Activated CD8-positive, alpha-beta memory T cell treated with anti-CD3 and anti-CD28 coated beads, Interleukin-2, amount 10 ng/mL, durations not matched to agents 7 days and 5 days (primary cell): ENCODE measurements around the gene LMO7. TPM values are rescaled to one million over a fixed set of nuclear protein-coding genes. Genes with fewer than 3 reads are reported as not detected.

Source experiments
- ATAC-seq: fragments of 150-1000 bp; cut with Tn5 transposase; one replicate; pipeline ENCODE4 v1.10.0; 2021; ENCODE audit warnings: moderate library complexity
- CTCF ChIA-PET: fragments of 350-600 bp; sonication (Branson Sonifier 250); formaldehyde crosslinking; loops from one replicate; lab custom pipeline; 2021; ENCODE audit warnings: antibody characterized with exemption; lab: Charles Lee
- DNase-seq: peaks from one replicate; pipeline ENCODE4 v3.0.0-alpha.2; 2020
- H3K27ac Mint-ChIP-seq: one replicate; pipeline ENCODE4 v1.8.0; 2021; ENCODE audit warnings: mild to moderate bottlenecking, mixed read lengths
- H3K27me3 Mint-ChIP-seq: one replicate; pipeline ENCODE4 v1.8.0; 2021; ENCODE audit warnings: mixed read lengths
- H3K36me3 Mint-ChIP-seq: one replicate; pipeline ENCODE4 v1.8.0; 2021; ENCODE audit warnings: mild to moderate bottlenecking, mixed read lengths
- H3K4me1 Mint-ChIP-seq: one replicate; pipeline ENCODE4 v1.8.0; 2021; ENCODE audit warnings: mixed read lengths
- H3K4me3 Mint-ChIP-seq: one replicate; pipeline ENCODE4 v1.8.0; 2021; ENCODE audit warnings: mild to moderate bottlenecking, moderate library complexity, mixed read lengths
- H3K9me3 Mint-ChIP-seq: one replicate; pipeline ENCODE4 v1.8.0; 2022; ENCODE audit warnings: low read depth, mixed read lengths
- total RNA-seq, 2 experiments: library from RNA; stranded (reverse); gene quantifications; one replicate each; pipeline ENCODE4 v1.2.3, GENCODE V29; 2021

Gene LMO7
- total RNA-seq, 2 experiments from 2014 or later: 4.2 to 9.3 TPM

DNA sequence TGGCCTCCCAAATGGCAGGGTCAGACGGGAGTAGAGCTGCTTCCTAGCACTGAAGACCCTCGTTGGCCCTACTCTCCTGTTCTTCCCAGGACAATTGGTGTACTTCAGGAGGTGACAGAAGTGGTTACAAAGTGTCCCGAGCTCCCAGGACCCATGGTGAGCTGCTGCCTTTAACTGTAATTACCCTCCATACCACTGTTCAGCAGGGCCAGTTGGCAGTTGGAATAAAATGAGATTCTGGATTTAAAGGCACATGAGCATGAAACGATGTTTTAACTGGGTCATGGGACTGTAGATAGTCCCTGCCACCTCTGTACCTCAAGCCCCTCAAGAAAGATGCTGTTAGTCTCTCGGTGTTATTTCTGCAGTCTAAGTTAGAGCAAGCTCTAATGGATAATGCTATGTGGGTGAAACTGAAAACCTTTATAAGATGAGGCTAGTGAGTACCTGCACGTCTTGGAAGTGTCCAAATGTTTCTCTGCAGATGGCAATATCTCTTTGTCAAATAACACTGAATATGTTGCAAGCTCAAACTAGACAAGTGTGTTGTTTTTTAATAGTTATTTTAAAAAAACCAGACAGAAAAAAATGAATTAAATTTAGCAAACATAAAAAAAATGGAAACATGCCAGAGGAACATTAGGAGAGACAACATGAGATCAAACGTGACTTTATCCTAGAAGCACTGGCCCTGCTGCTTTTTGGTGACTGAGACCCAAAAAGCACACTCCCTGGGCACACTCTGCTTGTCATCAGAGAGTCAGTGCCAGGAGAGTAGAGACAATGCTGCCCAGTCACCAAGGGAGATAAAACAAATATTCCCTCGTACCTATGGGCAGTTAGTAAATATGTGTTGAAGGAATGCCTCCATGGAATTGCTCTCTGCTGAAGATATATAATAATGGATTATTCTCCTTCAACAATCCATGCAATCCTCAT lies 266.3 kb downstream of the LMO7 start:
- H3K27ac Mint-ChIP-seq: no peak overlapping the region
- CTCF ChIA-PET: no interaction called here
- H3K9me3 Mint-ChIP-seq: no peaks in the 10 kb centered on the region
- H3K4me3 Mint-ChIP-seq: no peak overlapping the region
- H3K27me3 Mint-ChIP-seq: peaks cover 17% of the 10 kb centered on the region
- H3K36me3 Mint-ChIP-seq: no peaks in the 10 kb centered on the region
- H3K4me1 Mint-ChIP-seq: no peaks in the 10 kb centered on the region
- DNase-seq (no peak), ATAC-seq (no peak)

DNA sequence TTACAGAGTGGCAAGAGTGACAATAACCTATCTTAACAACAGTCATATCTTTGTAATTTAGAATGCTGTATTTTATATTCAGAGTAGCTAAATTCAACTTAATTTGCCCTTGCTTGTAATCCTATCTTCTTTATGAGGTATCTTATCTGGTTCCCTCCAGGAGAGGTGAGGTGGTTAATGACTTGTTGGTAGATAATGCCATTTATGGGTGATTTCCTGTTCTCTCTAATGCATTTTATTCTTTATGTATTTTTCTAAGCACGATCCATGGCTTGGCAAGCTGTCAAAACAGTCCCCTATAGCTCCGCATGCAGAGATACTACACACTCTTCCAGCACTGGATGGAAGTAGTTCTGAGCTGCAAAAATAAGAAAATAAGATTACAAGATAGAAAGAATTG lies 267.9 kb downstream of the LMO7 start:
- Mint-ChIP-seq H3K27ac (no peak overlapping the region), H3K4me1 (no peaks in the 10 kb centered on the region), H3K9me3 (no peaks in the 10 kb centered on the region), H3K4me3 (no peak overlapping the region), H3K36me3 (no peaks in the 10 kb centered on the region), H3K27me3 (peaks cover 15% of the 10 kb centered on the region)
- no peak for ATAC-seq
- DNase-seq: no peak
- CTCF ChIA-PET: interaction anchor here (0.9 kb wide), 1 partner anchor 34 kb away, joined by 3 read pairs; no protein-coding TSS in a partner anchor

DNA sequence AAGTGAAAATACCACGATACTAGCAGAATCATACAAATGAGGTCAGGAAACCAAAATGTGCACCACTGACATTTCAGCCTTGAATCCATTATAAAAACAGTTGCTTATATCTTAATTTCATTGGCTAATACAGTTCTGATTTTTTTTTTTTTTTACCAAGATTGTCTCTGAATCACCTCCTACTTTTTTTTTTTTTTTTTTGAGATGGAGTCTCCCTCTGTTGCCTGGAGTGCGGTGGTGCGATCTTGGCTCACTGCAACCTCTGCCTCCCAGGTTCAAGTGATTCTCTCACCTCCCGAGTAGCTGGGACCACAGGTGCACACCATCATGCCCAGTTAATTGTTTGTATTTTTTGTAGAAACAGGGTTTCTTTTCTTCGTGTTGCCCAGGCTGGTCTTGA lies 270.2 kb downstream of the LMO7 start:
- DNase-seq (no peak), ATAC-seq (no peak)
- CTCF ChIA-PET: interaction anchor here (0.7 kb wide), 1 partner anchor 191 kb away, joined by 3 read pairs; no protein-coding TSS in a partner anchor
- no peak overlapping the region for H3K4me3 Mint-ChIP-seq
- no peaks in the 10 kb centered on the region for H3K9me3 Mint-ChIP-seq
- peaks cover 15% of the 10 kb centered on the region for H3K27me3 Mint-ChIP-seq
- no peaks in the 10 kb centered on the region for H3K4me1 Mint-ChIP-seq
- H3K27ac Mint-ChIP-seq: no peak overlapping the region
- no peaks in the 10 kb centered on the region for H3K36me3 Mint-ChIP-seq

DNA sequence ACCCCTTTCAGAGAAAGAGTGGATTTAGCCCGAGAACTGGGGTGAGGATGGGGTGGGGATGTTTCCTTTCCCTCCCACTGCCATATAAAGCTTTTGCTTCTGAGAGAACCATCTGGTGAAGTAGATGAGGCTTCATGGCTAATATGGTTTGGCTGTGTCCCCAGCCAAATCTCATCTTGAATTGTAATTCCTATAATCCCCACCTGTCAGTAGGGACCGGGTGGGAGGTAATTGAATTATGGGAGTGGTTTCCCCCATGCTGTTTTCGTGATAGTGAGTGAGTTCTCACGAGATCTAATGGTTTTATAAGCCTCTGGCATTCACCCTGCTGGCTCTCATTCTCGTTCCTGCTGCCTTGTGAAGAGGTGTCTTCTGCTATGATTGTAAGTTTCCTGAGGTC lies 270.9 kb downstream of the LMO7 start:
- H3K9me3 Mint-ChIP-seq: no peaks in the 10 kb centered on the region
- H3K4me1 Mint-ChIP-seq: no peaks in the 10 kb centered on the region
- no peaks in the 10 kb centered on the region for H3K36me3 Mint-ChIP-seq
- DNase-seq: no peak
- H3K4me3 Mint-ChIP-seq: no peak overlapping the region
- no peak for ATAC-seq
- CTCF ChIA-PET: interaction anchor here (0.7 kb wide), 1 partner anchor 192 kb away, joined by 3 read pairs; no protein-coding TSS in a partner anchor
- H3K27me3 Mint-ChIP-seq: peaks cover 15% of the 10 kb centered on the region
- no peak overlapping the region for H3K27ac Mint-ChIP-seq

DNA sequence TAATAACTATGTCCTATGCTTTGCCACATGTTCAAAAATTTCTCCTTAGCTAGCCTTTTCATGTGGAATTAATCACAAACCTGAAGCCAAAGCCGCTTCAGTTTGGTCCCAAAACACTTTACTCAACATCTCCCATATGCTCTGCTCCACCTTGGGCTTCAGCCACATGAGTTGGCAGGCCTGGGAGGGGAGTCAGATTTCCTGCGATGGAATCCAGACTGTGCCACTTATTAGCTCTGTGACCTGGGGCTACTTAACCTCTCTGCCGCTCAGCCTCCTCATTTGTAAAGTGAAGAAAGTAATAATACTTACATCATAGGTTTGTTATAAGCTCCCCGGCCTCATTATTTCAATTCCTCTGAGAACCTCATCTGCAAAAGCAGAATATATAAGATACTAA lies 272.0 kb downstream of the LMO7 start:
- CTCF ChIA-PET: interaction anchor here (1.0 kb wide), 1 partner anchor 212 kb away, joined by 3 read pairs; no protein-coding TSS in a partner anchor
- DNase-seq (no peak), ATAC-seq (no peak)
- no peaks in the 10 kb centered on the region for H3K36me3 Mint-ChIP-seq
- no peak overlapping the region for H3K27ac Mint-ChIP-seq
- no peak overlapping the region for H3K4me3 Mint-ChIP-seq
- H3K27me3 Mint-ChIP-seq: peaks cover 18% of the 10 kb centered on the region
- no peaks in the 10 kb centered on the region for H3K9me3 Mint-ChIP-seq
- H3K4me1 Mint-ChIP-seq: no peaks in the 10 kb centered on the region

Other genes with a start within 250 kb of the LMO7 start
- 10 to 100 TPM; 13.9 to 23.6 TPM for gene TBC1D4, start 154.2 kb upstream of the LMO7 start, total RNA-seq
- gene COMMD6, start 98.5 kb upstream of the LMO7 start, total RNA-seq: 100 to 1,000 TPM in 1 of 2 experiments, 10 to 100 TPM in 1; 97.6 to 130 TPM
- gene UCHL3, start 86.5 kb upstream of the LMO7 start, total RNA-seq: 10 to 100 TPM; 31.1 to 36.7 TPM